Astrocyte (in vitro differentiated cells and primary cell): ENCODE measurements around the gene COL18A1. TPM values are rescaled to one million over a fixed set of nuclear protein-coding genes. Genes with fewer than 3 reads are reported as not detected.

Experiments
- DNase-seq: peaks from one replicate; pipeline ENCODE4 v3.0.0-alpha.2; 2010; ENCODE audit warnings: low read depth
- FAIRE-seq: peaks from 2 replicates; lab custom pipeline; 2011; peaks lifted over from hg19 to GRCh38; lab: Jason Lieb, UNC
- H2AFZ ChIP-seq: 2 replicates; pipeline ENCODE4 v1.6.0; 2012; ENCODE audit warnings: low read depth, low read length, inconsistent platforms
- H3K27ac ChIP-seq: 2 replicates; pipeline ENCODE4 v1.5.1; 2011; ENCODE audit warnings: low read depth, low read length, inconsistent platforms
- H3K27me3 ChIP-seq: 2 replicates; pipeline ENCODE4 v1.6.0; 2011; ENCODE audit warnings: low read length, inconsistent platforms; ENCODE audit not compliant: insufficient read depth
- H3K36me3 ChIP-seq: 2 replicates; pipeline ENCODE4 v1.5.1; 2011; ENCODE audit warnings: low read length, inconsistent platforms; ENCODE audit not compliant: insufficient read depth
- H3K4me1 ChIP-seq: 2 replicates; pipeline ENCODE4 v1.5.1; 2011; ENCODE audit warnings: low read length, inconsistent platforms; ENCODE audit not compliant: insufficient read depth
- H3K4me2 ChIP-seq: 2 replicates; pipeline ENCODE4 v1.6.0; 2012; ENCODE audit warnings: low read length, inconsistent platforms
- H3K4me3 ChIP-seq: 2 replicates; pipeline ENCODE4 v1.5.1; 2011; ENCODE audit warnings: low read depth, mild to moderate bottlenecking, low read length, inconsistent platforms; ENCODE audit not compliant: insufficient read depth
- H3K79me2 ChIP-seq: 2 replicates; pipeline ENCODE4 v1.6.0; 2012; ENCODE audit warnings: mild to moderate bottlenecking, low read length, inconsistent platforms; ENCODE audit not compliant: insufficient read depth
- H3K9ac ChIP-seq: 2 replicates; pipeline ENCODE4 v1.6.0; 2012; ENCODE audit warnings: mild to moderate bottlenecking, low read length, inconsistent platforms
- H3K9me3 ChIP-seq: 2 replicates; pipeline ENCODE4 v1.5.1; 2012; ENCODE audit warnings: low read depth, mild to moderate bottlenecking, low read length, inconsistent platforms; ENCODE audit not compliant: insufficient read depth
- H4K20me1 ChIP-seq: 2 replicates; pipeline ENCODE4 v1.6.0; 2012; ENCODE audit warnings: low read length, inconsistent platforms; ENCODE audit not compliant: insufficient read depth
- H3K27ac Mint-ChIP-seq: one replicate; pipeline ENCODE4 v1.8.0; 2021; ENCODE audit warnings: mild to moderate bottlenecking, mixed read lengths; ENCODE audit not compliant: unreplicated experiment
- H3K27me3 Mint-ChIP-seq: one replicate; pipeline ENCODE4 v1.8.0; 2021; ENCODE audit warnings: low read depth, mixed read lengths; ENCODE audit not compliant: unreplicated experiment
- H3K36me3 Mint-ChIP-seq: one replicate; pipeline ENCODE4 v1.8.0; 2021; ENCODE audit warnings: low read depth, mixed read lengths; ENCODE audit not compliant: unreplicated experiment
- H3K4me1 Mint-ChIP-seq: one replicate; pipeline ENCODE4 v1.8.0; 2021; ENCODE audit warnings: low read depth, mixed read lengths; ENCODE audit not compliant: unreplicated experiment
- H3K4me3 Mint-ChIP-seq: one replicate; pipeline ENCODE4 v1.8.0; 2021; ENCODE audit warnings: mild to moderate bottlenecking, moderate library complexity, mixed read lengths; ENCODE audit not compliant: unreplicated experiment
- H3K9me3 Mint-ChIP-seq: one replicate; pipeline ENCODE4 v1.8.0; 2021; ENCODE audit warnings: mild to moderate bottlenecking, mixed read lengths; ENCODE audit not compliant: unreplicated experiment
- CTCF ChIP-seq: IDR thresholded peaks from 2 replicates; pipeline ENCODE4 v1.5.1; 2011; ENCODE audit warnings: low read depth, mild to moderate bottlenecking, inconsistent platforms, low read length, moderate library complexity; ENCODE audit not compliant: insufficient read depth
- EZH2 ChIP-seq: IDR thresholded peaks from 2 replicates; pipeline ENCODE4 v1.6.1; 2012; ENCODE audit warnings: mild to moderate bottlenecking, low read length, inconsistent platforms; ENCODE audit not compliant: insufficient read depth
- total RNA-seq: library from RNA; stranded (reverse); gene quantifications from 2 replicates; pipeline ENCODE4 v1.2.1, GENCODE V29; 2021

The COL18A1 gene
- total RNA-seq, 1 donor from 2014 or later: 616 TPM

GRCh38 chr21:45481977-45482898 is 77.3 kb downstream of the COL18A1 start:
- Histone ChIP-seq H3K9me3 (peaks cover 4% of the 10 kb centered on the region), H2AFZ (no peak overlapping the region), H3K9ac (no peak overlapping the region), H3K36me3 (peaks cover 4% of the 10 kb centered on the region), H3K4me2 (no peak overlapping the region), H3K79me2 (no peaks in the 10 kb centered on the region), H4K20me1 (peaks cover 5% of the 10 kb centered on the region), H3K4me3 (no peak overlapping the region), H3K27me3 (no peaks in the 10 kb centered on the region), H3K27ac (no peak overlapping the region), H3K4me1 (peaks cover 5% of the 10 kb centered on the region)
- Mint-ChIP-seq H3K36me3 (peaks cover 10% of the 10 kb centered on the region), H3K27me3 (no peaks in the 10 kb centered on the region), H3K4me1 (peaks cover 5% of the 10 kb centered on the region), H3K4me3 (no peak overlapping the region), H3K27ac (no peak overlapping the region), H3K9me3 (no peaks in the 10 kb centered on the region)
- DNase-seq: no peak
- TF ChIP-seq CTCF (no peak), EZH2 (no peak)
- FAIRE-seq: no peak

GRCh38 chr21:45482899-45483821 is 78.2 kb downstream of the COL18A1 start:
- H3K79me2 ChIP-seq: no peaks in the 10 kb centered on the region
- peaks cover 5% of the 10 kb centered on the region for H3K4me1 Mint-ChIP-seq
- H2AFZ ChIP-seq: no peak overlapping the region
- no peak overlapping the region for H3K4me2 ChIP-seq
- H3K4me3 ChIP-seq: no peak overlapping the region
- H3K4me1 ChIP-seq: peaks cover 2% of the 10 kb centered on the region
- peaks cover 7% of the 10 kb centered on the region for H3K36me3 Mint-ChIP-seq
- DNase-seq: no peak
- TF ChIP-seq EZH2: no peak
- TF ChIP-seq CTCF: no peak
- peaks cover 4% of the 10 kb centered on the region for H3K9me3 ChIP-seq
- no peak overlapping the region for H3K4me3 Mint-ChIP-seq
- H3K27me3 Mint-ChIP-seq: no peaks in the 10 kb centered on the region
- peaks cover 4% of the 10 kb centered on the region for H3K36me3 ChIP-seq
- H3K9ac ChIP-seq: no peak overlapping the region
- H3K27ac ChIP-seq: no peak overlapping the region
- H3K9me3 Mint-ChIP-seq: no peaks in the 10 kb centered on the region
- H4K20me1 ChIP-seq: peaks cover 5% of the 10 kb centered on the region
- no peak overlapping the region for H3K27ac Mint-ChIP-seq
- no peaks in the 10 kb centered on the region for H3K27me3 ChIP-seq
- no peak for FAIRE-seq
